GM10248 (cell line): ENCODE results near the gene NCSTN.

ENCODE experiments used
- CTCF ChIA-PET: fragments of 300-600 bp; sonication (Branson Sonifier 250); formaldehyde crosslinking; extraction: SDS; loops from one replicate; lab custom pipeline; 2021; ENCODE audit warnings: antibody characterized with exemption; lab: Yijun Ruan, JAX
- POLR2A ChIA-PET: fragments of 350-650 bp; sonication (Branson Sonifier 250); formaldehyde crosslinking; extraction: SDS; loops from one replicate; lab custom pipeline; 2020; ENCODE audit warnings: antibody characterized with exemption; lab: Yijun Ruan, JAX
- DNase-seq: peaks from one replicate; pipeline ENCODE4 v3.0.0; 2012; ENCODE audit errors: extremely low spot score
- CTCF ChIP-seq: IDR thresholded peaks from 2 replicates; pipeline ENCODE4 v1.5.1; 2012; ENCODE audit warnings: mild to moderate bottlenecking, low read depth; ENCODE audit errors: extremely low read depth, missing control alignments, control extremely low read depth

NCSTN gene

DNA sequence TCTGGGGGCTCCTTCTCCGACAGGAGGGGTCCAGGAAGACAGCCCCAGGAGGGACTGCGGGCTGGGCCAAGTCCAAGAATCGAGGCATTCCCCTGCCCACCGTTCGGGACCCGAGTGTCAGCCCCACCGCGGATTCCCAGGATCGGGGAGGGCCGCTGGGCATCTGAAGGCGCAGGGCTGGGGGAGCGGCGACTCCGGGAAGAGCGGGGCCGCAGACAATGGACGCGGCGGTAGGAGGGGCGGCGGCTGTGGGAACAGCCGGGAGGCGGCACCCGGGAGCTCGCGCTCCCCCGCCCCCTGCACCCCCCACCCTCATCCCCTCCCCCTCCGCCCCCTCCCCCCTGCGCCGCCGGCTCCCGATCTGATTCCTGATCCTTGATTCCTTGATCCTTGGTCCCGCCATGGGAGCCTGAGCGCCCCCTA, 57.1 kb downstream of the NCSTN start, which contains the start of gene VANGL2:
Gene VANGL2, plus strand, starts transcription at position 342 of the 423 bp plus-strand sequence. CDS start 15,274 bp downstream, outside the sequence.
- peak; percentile 66 for DNase-seq
- CTCF ChIA-PET: interaction anchor here (0.9 kb wide), 1 partner anchor 24 kb away, joined by 3 read pairs; no protein-coding TSS in a partner anchor
- POLR2A ChIA-PET: no interaction called here
- no peak for TF ChIP-seq CTCF

DNA sequence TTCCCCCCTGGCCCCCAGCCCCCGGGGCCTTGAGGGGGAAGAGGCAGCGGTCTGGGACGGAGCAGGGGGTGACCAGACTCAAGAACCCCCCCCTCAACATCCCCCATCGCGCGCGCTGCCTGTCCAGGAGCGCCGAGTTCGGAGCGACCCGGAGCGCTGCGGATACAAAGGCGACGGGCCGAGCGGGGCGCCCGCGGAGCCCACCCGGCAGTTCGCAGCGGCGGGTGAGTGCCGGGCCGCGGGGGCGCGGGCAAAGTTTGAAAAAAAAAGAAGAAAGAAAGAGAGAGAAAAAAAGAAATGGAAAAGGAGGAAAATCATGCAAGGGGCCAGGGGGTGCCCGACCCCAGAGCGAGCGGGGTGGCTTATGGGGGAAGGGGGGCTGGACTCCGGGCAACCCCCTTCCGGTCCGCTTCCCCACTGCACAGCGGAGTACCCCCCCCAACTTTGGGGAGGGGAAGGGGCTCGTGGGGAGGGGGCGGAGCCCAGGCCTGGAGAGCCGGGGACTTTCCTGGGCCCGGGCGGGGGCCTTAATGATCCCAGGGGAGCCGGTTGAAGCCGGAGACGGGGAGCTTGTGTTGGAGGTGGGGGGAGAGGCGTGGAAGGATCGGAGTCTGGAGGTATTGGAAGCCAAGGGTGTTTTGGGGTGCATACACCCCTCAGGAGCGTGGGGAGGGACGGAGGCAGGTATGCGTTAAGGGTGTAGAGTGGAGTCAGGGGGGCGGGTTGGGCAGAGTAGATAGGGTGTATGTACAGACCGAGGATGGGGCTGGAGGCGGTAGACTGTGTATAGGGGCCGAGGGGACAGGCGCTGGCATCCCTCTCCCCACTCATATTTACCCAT, 57.7 kb downstream of the NCSTN start:
- POLR2A ChIA-PET: no interaction called here
- TF ChIP-seq CTCF: no peak
- CTCF ChIA-PET: interaction anchor here (0.9 kb wide), 1 partner anchor 24 kb away, joined by 3 read pairs; no protein-coding TSS in a partner anchor
- DNase-seq: no peak

GRCh38 chr1:160401487-160401805, 58.3 kb downstream of the NCSTN start:
- no peak for TF ChIP-seq CTCF
- no peak for DNase-seq
- ChIA-PET CTCF (interaction anchor here (1.1 kb wide), 1 partner anchor 25 kb away, joined by 4 read pairs; no protein-coding TSS in a partner anchor), POLR2A (no interaction called here)

- CTCF ChIA-PET: interaction anchor here (0.7 to 1.1 kb wide), 2 partner anchors 8 to 26 kb away, joined by 3 to 4 read pairs; no protein-coding TSS in a partner anchor
- TF ChIP-seq CTCF: no peak
- POLR2A ChIA-PET: no interaction called here
- no peak for DNase-seq
Measured at GRCh38 chr1:160402001-160402795, 59.0 kb downstream of the NCSTN start.

DNA sequence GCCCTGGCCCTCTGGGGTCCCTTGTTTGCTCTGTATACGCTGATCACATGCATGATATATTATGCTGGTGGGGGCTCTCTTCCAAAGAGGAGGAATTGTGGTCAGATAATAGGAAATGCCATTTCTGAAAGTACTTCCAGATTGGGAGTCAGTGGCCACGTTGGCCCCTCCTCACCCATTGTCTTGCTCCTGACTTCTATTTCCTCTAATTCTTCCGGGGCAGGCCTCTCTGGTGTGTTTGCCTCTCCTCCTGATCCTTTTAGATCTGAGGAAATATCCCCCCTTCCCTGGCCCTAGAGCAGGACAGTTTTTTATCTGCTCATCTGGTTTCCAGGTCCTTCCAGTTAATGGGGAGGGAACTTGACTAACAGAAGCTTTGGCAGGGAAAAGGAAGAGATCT, 60.1 kb downstream of the NCSTN start:
- CTCF ChIA-PET: no interaction called here
- no peak for DNase-seq
- POLR2A ChIA-PET: no interaction called here
- no peak for TF ChIP-seq CTCF

GRCh38 chr1:160404094-160404493, 60.9 kb downstream of the NCSTN start:
- no peak for TF ChIP-seq CTCF
- CTCF ChIA-PET: interaction anchor here (1.4 kb wide), 1 partner anchor 17 kb away, joined by 4 read pairs; no protein-coding TSS in a partner anchor
- POLR2A ChIA-PET: no interaction called here
- no peak for DNase-seq
